Activated B cell treated with CpG ODN at 0.5 μM for 24 hours (primary cell): ENCODE results near the gene ZNF142. TPM values are rescaled to one million over a fixed set of nuclear protein-coding genes. Genes with fewer than 3 reads are reported as not detected.

Experiments
- ATAC-seq: fragments of 200-7000 bp; cut with Tn5 transposase; one replicate; pipeline ENCODE4 v1.10.0; 2021; ENCODE audit warnings: low read depth, mild to moderate bottlenecking, moderate library complexity
- CTCF ChIA-PET: fragments of 350-600 bp; sonication (Branson Sonifier 250); formaldehyde crosslinking; loops from one replicate; lab custom pipeline; 2021; ENCODE audit warnings: antibody characterized with exemption; lab: Charles Lee
- POLR2A ChIA-PET: fragments of 350-600 bp; sonication (Branson Sonifier 250); formaldehyde crosslinking; loops from one replicate; lab custom pipeline; 2021; ENCODE audit warnings: antibody characterized with exemption; lab: Charles Lee
- DNase-seq: peaks from one replicate; pipeline ENCODE4 v3.0.0; 2022
- H3K27ac Mint-ChIP-seq: one replicate; pipeline ENCODE4 v1.8.0; 2020; ENCODE audit warnings: mixed read lengths
- H3K27me3 Mint-ChIP-seq: one replicate; pipeline ENCODE4 v1.8.0; 2021; ENCODE audit warnings: mixed read lengths
- H3K36me3 Mint-ChIP-seq: one replicate; pipeline ENCODE4 v1.8.0; 2021; ENCODE audit warnings: low read depth, mixed read lengths
- H3K4me1 Mint-ChIP-seq: one replicate; pipeline ENCODE4 v1.8.0; 2021; ENCODE audit warnings: mixed read lengths
- H3K4me3 Mint-ChIP-seq: one replicate; pipeline ENCODE4 v1.8.0; 2020; ENCODE audit warnings: mild to moderate bottlenecking, mixed read lengths
- H3K9me3 Mint-ChIP-seq: one replicate; pipeline ENCODE4 v1.8.0; 2020; ENCODE audit warnings: mixed read lengths
- intact Hi-C: fragments of 100-400 bp; cut with micrococcal nuclease; formaldehyde crosslinking; loops from one replicate; pipeline ENCODE4 v1.15.1; 2024
- total RNA-seq: library from RNA; stranded (reverse); gene quantifications from 2 replicates; pipeline ENCODE4 v1.2.3, GENCODE V29; 2022
- TF ChIP-seq, protein P1 (sequence below): fragments of 200-600 bp; IDR thresholded peaks from one replicate; pipeline ENCODE4 v1.8.0; 2022; ENCODE audit warnings: antibody characterized with exemption, mild to moderate bottlenecking

Gene ZNF142
- total RNA-seq, 1 donor from 2014 or later = 63.6 TPM

DNA sequence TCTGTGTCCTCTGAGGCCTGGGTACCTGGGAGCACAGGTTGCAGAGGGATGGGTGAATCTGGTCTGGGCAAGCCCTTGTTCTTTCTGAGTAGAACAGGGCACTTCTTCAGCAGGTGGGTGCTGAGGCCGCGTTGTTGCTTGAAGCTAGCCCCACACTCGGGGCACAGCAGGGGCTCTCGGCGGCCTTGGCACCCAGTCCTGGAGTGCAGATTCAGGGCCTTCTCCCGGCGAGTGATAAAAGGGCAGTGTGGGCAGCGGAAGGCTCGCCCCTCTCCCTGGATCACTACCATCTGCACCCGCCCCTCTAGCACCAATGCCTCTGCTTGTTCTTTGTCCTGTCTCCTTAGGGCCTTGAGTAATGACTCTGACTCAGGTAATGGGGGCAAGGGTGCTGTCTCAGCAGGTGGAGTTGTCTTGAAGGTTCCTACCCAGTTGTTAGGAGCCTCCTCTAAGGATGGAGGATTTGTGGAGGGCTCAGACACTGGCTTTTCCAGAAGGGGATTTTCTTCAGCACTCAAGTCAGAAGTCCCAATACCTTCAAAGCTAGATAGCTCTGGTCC, 15.6 kb downstream of the ZNF142 start:
- CTCF ChIA-PET = no interaction called here

DNA sequence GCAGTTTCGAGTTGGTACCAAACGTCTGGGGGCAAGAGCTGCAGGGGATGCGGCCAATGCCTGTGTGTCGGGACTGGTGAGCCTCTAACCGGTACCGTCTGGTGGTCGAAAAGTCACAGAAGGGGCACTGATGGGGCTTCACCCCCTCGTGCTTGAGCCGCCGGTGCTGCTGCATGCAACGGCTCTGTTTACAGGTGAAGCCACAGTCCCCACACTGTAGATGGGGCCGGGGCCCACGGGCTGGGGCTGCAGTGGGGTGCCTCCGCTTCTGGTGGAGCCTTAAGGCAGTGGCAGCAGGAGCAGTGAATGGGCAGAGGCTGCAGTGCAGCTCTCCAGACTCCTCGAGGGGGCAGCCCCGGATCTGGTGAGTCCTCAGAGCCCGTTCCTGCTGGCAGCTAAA, 16.6 kb downstream of the ZNF142 start:
- peaks cover 80% of the 10 kb centered on the region for H3K36me3 Mint-ChIP-seq
- intact Hi-C loops = no loop called here
- H3K27me3 Mint-ChIP-seq = no peaks in the 10 kb centered on the region
- ChIA-PET POLR2A (no interaction called here), CTCF (no interaction called here)
- TF ChIP-seq, protein P1, sequence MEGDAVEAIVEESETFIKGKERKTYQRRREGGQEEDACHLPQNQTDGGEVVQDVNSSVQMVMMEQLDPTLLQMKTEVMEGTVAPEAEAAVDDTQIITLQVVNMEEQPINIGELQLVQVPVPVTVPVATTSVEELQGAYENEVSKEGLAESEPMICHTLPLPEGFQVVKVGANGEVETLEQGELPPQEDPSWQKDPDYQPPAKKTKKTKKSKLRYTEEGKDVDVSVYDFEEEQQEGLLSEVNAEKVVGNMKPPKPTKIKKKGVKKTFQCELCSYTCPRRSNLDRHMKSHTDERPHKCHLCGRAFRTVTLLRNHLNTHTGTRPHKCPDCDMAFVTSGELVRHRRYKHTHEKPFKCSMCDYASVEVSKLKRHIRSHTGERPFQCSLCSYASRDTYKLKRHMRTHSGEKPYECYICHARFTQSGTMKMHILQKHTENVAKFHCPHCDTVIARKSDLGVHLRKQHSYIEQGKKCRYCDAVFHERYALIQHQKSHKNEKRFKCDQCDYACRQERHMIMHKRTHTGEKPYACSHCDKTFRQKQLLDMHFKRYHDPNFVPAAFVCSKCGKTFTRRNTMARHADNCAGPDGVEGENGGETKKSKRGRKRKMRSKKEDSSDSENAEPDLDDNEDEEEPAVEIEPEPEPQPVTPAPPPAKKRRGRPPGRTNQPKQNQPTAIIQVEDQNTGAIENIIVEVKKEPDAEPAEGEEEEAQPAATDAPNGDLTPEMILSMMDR = no peak
- H3K9me3 Mint-ChIP-seq = no peaks in the 10 kb centered on the region
- H3K4me1 Mint-ChIP-seq = no peaks in the 10 kb centered on the region
- ATAC-seq (no peak), DNase-seq (no peak)
- H3K27ac Mint-ChIP-seq = no peak overlapping the region
- H3K4me3 Mint-ChIP-seq = no peak overlapping the region

More for the DNA sequence above, 15.6 kb downstream of the ZNF142 start:
- TF ChIP-seq, protein P1 = no peak
- DNase-seq (no peak), ATAC-seq (no peak)
- POLR2A ChIA-PET = no interaction called here
- H3K9me3 Mint-ChIP-seq = no peaks in the 10 kb centered on the region
- no peak overlapping the region for H3K27ac Mint-ChIP-seq
- no peaks in the 10 kb centered on the region for H3K27me3 Mint-ChIP-seq
- no peaks in the 10 kb centered on the region for H3K4me1 Mint-ChIP-seq
- H3K36me3 Mint-ChIP-seq = peaks cover 80% of the 10 kb centered on the region
- intact Hi-C loops = no loop called here
- H3K4me3 Mint-ChIP-seq = no peak overlapping the region

DNA sequence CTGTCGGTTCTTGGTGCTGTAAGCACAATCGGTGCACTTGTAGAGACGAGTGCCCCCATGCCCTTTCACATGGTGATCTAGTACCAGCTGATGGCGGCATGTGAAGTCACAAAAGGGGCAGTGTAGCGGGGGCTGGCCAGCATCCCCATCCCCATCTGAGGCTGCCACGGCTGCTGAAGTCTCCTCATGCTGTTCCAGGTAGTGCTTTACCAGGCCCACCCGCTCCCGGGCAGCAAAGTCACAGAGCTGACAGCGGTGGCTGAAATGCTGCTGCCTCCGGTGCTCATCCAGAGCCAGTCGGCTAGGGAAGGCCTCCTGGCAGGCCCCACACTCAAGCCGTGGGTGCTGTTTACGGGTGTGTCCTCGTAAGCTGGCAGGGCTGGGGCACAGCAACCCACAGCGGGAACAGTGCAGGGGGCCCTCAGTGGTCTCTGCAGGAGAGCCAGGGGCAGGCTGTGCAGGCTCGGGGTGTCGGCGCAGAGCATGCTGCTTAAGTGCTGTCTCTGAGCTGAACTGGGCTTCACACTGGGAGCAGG, 17.2 kb downstream of the ZNF142 start:
- Mint-ChIP-seq H3K27ac (no peak overlapping the region), H3K9me3 (no peaks in the 10 kb centered on the region), H3K4me1 (no peaks in the 10 kb centered on the region), H3K36me3 (peaks cover 81% of the 10 kb centered on the region), H3K27me3 (no peaks in the 10 kb centered on the region), H3K4me3 (no peak overlapping the region)
- CTCF ChIA-PET = no interaction called here
- POLR2A ChIA-PET = no interaction called here
- ATAC-seq = no peak
- DNase-seq = no peak
- intact Hi-C loops = no loop called here
- TF ChIP-seq, protein P1 = no peak

DNA sequence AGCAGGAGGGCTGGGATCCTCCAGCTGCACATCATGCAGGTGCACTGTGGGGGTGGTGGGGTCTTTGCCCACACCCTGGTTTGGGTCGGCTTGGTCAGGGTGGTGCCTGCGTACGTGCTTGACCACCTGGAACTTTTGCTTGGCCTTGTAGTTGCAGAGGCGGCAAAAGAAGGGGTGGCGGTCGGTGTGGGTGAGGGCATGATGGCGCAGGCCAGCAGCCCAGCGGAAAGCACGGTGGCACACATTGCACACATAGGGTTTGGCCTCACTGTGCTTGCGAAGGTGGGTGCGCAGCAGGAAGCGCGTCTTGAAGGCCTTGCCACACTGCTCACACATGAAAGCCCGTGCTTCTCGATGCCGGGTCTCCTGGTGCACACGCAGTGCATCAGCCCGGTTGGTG, 21.1 kb downstream of the ZNF142 start:
- Mint-ChIP-seq H3K36me3 (peaks cover 90% of the 10 kb centered on the region), H3K27me3 (no peaks in the 10 kb centered on the region), H3K4me3 (no peak overlapping the region), H3K27ac (no peak overlapping the region), H3K9me3 (no peaks in the 10 kb centered on the region), H3K4me1 (no peaks in the 10 kb centered on the region)
- TF ChIP-seq, protein P1 = no peak
- POLR2A ChIA-PET = no interaction called here
- no peak for DNase-seq
- no peak for ATAC-seq
- CTCF ChIA-PET = no interaction called here
- intact Hi-C loops = no loop called here

DNA sequence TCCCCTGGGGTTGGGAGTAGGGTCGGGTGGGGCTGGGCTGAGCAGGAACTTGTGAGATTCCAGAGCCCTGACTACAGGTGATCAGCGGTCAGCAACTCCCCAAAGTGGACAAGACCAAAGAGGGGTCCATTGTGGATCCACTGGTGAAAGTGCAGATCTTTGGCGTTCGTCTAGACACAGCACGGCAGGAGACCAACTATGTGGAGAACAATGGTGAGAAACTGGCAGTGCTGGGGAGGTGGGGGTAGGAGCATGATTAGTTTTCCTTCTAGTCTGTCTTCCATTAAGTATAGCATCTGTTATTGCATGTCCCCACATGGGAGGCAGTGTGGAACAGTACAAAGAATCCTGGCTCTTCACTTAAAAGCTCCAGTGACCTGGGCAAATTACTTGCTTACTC, 23.7 kb downstream of the ZNF142 start:
- DNase-seq = no peak
- ChIA-PET POLR2A (interaction anchor here (1.3 kb wide), 1 partner anchor 23 kb away, joined by 7 read pairs; the partner anchor contains the start of genes BCS1L and ZNF142), CTCF (no interaction called here)
- TF ChIP-seq, protein P1 = no peak
- Mint-ChIP-seq H3K9me3 (no peaks in the 10 kb centered on the region), H3K4me3 (no peak overlapping the region), H3K27ac (no peak overlapping the region), H3K27me3 (no peaks in the 10 kb centered on the region), H3K36me3 (peaks cover 74% of the 10 kb centered on the region), H3K4me1 (no peaks in the 10 kb centered on the region)
- ATAC-seq = no peak
- intact Hi-C loops = no loop called here
